Fibroblast of skin of right quadriceps (primary cell): ENCODE data around the gene ZNF587B.
"Not testable (repeated sequence)": the region's sequence is repeated elsewhere in the genome, so short reads cannot be mapped to it uniquely, and the experiment has no call there.

ENCODE experiments used
- DNase-seq: peaks from one replicate; pipeline ENCODE4 v3.0.0-alpha.2; 2013

The ZNF587B gene

DNA sequence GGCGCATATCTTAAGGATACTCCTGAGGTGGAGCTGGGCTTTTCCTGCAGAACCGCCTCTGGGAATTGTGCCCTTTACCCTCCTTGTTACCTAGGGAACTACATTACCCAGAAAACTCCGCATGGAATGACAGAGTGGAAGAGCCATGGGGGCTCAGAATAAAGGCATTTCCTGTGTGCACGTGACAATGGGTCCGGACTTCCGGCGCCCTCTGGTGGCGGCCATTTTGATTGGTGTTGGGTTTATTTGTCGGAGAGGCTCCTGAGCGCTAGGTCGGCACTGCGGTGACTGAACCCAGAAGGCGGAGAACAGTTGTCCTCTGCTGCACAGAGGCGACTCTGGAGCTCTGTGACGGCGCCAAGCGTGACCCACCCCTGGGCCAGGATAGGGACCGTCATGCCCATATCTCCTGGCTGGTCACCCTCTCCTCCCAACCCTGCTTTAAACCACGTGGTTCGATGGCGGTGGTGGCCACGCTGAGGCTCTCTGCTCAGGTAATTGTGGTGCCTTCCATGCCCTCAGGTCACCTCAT lies at the start of gene ZNF587B:
Gene ZNF587B, plus strand, starts transcription at position 229 of the 532 bp plus-strand sequence. Its CDS starts 230 bp downstream, at position 459.
- peak; percentile 68 for DNase-seq

DNA sequence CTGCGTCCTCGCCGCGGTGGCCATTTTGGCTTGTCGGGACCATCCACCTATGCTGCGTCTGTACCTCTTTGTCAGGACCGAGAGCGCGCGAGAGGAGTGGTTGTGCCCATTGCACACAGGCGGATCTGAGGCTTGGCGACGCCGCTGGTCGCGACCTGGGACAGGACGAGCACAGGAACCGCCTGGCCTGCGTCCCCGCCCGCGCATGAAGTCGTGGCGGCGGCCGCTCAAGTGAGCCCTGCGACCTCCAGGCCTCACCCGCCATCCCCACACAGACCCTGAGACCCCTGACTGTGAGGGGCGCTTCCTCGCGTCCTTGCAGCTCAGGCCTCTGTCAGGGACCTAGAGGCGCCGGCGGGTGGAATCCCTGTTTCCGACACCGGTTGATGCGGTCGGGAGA lies 43.8 kb upstream of the ZNF587B start:
- DNase-seq: no peak

DNA sequence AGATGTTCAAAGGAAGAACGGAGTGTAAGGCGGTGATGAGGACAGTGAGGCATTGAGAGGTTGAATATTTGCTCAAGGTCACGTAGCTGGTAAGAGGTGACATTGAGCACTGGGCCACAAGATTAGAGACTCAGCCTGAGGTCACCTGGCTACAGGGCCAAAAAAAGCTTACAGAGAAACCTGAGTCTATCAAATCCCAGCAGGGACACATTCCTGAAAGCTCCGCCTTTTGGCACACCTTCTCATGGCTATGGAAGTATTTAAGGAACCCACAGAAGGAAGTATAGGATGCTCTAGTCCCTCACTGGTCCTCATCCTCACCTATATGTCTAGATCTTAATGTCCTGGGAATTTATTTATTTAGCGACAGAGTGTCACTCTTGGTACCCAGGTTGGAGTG lies 43.2 kb upstream of the ZNF587B start:
- DNase-seq: no peak

GRCh38 chr19:57788114-57788692 lies 41.9 kb upstream of the ZNF587B start:
- DNase-seq: no peak

DNA sequence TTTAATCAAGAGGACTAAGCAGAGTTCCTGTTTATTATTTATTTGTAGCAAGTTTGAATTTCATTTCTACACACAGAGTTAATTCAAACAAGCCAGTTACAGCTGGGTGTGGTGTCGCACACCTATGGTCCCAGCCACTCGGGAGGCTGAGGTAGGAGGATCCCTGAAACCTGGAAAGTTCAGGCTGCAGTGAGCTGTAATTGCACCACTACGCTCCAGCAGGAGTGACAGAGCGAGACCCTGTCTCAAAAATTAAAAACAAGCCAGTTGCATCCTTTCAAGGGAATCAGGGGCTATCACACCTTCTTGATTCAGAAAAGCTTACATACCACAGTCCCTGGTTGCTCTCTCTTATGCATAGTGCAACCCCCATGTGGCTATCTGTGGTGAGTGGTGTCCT lies 40.8 kb upstream of the ZNF587B start:
- DNase-seq: no peak

DNA sequence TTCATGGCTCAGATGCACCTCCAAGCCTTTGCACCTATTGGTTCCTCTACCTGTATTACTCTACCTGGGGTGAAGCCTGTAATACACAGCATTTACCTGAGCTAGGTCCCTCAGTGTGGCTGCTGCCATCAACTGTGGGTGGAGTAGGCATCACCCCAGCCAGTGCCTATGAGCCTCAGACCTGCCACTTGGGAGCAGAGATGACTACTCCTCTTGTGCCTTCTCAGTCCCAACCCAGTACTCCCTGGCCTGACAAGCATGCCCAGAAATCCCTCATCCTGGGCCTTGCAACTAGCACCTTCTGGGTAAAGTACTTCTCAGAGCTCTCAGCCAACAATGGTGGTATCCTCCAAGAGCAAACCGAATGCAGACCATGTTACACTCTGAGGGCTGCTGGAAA lies 33.5 kb upstream of the ZNF587B start:
- not testable (repeated sequence) for DNase-seq

DNA sequence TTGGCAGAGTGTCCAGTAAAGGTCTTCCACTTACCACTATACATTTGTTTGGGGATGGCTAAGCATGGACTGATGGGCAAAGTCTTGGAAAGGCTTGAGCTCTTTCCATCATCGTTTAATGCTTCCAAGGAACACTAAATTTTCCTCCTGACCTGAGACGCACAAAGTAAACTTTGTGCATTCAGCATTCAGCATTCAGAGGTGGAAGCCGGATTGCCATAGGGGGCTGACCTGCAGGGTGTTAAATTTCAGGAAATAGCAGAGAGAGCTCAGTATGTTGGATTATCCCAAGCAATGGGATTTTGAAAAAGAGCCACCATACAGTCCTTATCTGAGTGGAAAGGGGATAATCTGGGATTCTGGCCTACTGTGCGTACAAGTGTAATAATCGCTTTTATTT lies 29.4 kb upstream of the ZNF587B start:
- DNase-seq: no peak

DNA sequence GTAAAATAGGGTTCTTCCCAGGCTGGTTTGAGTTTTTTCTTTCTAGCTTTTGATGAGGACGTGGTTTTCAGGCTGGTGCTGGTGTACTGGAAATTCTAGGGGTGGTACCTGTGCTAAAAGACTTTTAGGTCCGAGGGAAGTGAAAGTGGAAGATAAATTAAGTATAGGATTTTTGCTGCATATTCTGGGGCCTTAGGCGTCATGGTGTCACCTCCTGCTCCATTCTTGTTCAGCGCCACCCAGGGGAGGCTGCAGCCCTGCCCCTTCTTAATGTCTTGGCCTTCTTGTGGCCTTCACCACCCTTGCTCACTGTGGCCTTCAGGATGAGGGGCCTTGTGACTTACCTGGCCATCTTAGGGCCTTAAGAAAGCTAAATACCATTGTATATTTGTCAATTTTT lies 27.8 kb upstream of the ZNF587B start:
- DNase-seq: no peak

DNA sequence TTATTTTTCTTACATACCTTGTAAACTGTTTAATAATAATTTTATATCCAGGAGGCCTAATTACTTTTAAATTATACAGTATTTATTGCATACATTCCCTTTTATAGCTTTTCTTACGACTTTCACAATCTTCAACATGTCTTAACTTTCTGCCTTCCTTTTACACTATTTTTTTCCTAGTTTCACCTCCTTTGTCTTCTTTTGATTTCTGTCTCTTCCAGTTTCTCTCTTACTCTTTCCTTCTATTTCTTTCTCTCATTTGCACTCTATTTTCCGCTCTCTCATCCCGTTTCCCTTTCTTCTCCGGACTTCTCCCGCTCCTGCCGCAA lies 26.9 kb upstream of the ZNF587B start:
- DNase-seq: no peak

DNA sequence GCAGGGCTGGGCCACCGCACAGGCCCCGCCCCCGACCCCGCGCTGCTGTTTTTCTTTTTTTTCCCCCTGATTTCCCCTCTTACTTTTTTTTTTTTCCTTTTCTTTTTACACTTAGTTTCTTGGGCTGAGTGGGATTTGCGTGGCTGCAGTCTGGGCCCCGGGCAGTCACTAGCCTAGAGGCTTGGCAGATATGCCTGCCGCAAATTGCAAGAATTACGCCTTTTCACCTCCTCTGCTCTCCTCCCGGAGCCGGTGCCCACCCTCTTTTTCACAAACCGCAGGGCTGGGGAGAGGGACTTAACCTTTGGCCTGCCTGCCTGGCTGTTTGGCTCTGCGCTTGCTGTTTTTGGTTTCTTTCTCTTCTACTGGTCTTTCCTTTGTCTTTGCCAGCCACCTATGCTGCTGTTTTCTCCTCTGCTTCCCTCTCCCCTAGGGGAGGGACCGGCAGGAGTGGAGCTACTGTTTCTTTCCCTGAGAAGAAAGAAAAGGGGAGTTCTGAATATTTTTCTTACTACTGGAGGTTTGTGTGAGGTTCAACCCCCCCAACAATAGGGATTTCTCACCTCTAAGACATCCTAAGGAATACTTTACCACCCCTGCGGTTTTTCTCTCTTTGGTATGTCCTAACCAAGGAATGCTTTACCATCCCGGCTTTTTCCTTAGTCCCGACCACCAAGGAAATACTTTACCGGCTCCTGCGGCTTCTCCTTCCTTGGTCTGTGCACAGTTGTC lies 26.3 kb upstream of the ZNF587B start:
- peak; percentile 98 for DNase-seq

DNA sequence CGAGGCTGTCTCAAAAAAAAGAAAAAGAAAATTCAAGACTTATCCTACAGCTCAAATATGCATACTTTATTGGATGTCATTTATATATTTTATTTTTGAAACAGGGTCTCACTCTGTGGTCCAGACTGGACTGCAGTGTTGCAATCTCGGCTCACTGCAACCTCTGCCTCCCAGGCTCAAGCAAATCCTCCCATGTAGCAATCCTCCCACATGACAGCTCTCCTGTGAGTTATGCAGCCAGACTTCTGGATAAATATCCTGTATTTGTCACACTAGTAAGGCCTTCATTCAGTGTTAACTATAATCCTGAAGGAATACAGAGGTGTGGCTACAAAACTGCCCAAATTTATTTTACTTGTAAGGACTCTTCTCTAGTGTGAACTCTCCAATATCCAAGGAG lies 22.6 kb upstream of the ZNF587B start:
- DNase-seq: no peak

DNA sequence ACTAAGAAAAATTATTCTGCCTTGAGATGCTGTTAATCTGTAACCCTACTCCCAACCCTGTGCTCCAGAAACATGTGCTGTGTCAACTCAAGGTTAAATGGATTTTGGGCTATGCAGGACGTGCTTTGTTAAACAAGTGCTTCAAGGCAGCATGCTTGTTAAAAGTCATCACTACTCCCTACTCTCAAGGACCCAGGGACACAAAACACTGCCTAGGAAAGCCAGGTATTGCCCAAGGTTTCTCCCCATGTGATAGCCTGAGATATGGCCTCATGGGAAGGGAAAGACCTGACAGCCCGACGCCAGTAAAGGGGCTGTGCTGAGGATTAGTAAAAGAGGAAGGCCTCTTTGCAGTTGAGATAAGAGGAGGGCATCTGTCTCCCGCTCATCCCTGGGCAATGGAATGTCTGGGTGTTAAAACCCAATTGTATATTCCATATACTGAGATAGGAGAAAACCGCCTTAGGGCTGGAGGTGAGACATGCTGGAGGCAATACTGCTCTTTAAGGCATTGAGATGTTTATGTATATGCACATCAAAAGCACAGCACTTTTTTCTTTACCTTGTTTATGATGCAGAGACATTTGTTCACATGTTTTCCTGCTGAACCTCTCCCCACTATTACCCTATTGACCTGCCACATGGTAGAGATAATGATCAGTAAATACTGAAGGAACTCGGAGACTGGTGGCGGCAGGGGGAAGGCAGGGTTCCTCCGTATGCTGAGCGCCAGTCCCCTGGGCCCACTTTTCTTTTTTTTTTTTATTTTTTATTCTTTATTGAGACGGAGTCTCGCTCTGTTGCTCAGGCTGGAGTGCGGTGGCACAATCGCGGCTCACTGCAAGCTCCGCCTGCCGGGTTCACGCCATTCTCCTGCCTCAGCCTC lies 19.4 kb upstream of the ZNF587B start:
- DNase-seq: not testable (repeated sequence)

DNA sequence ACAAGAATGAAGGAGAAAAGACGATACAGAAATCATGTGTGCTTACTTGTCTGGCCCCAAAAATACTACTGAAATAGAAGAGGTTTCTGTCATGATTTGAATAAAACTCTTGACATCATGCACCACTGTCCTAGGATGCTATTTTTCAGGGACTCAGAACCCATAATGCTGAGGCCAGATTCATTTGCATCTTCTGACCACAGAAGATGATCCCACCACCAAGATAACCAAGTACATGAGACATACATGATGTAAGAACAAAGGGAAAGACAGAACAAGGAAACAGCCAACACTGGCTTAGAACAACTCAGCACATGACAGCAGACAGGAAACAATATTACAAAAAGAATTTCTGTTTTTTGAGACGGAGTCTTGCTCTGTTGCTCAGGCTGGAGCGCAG lies 17.9 kb upstream of the ZNF587B start:
- no peak for DNase-seq

DNA sequence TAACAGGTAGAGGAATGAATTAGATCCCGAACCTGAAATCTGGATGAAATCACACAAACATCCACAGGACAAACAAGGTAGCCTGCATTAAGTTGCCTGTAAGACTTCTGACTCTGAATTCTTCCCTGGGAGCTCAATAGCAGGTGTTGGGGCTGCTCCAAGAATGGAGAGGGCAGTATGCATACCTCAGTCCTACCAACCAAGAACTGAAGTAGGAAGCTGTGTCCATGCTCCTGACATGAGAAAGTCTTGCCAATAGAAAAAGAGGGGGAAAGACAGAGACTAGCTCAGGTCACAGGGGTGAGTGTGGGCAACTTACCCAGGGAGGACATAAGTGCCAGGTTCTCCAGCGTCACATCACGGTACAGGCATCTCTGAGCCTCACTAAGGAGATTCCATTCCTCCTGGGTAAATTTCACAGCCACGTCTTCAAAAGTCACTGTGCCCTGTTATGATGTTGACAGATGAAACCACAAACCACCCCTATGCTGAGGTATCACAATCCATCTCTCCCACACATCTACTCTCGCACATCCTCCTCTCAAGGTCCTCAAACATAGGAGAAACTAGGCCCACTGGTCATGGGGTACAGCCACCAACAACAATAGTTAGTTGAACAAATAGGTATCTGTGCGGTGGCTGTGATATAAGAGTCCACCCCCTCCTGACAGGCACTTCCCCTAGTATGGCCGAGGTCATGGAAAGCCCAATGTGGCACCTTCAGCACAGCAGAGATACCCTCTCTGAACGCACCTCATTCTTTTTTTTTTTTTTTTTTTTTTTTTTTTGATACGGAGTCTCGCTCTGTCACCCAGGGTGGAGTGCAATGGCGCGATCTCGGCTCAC lies 16.9 kb upstream of the ZNF587B start:
- not testable (repeated sequence) for DNase-seq

GRCh38 chr19:57813919-57814504 lies 16.1 kb upstream of the ZNF587B start:
- DNase-seq: no peak

- DNase-seq: peak; percentile 91
Observed at GRCh38 chr19:57814505-57815246, 15.4 kb upstream of the ZNF587B start, which contains the start of gene ZNF552. Gene ZNF552, minus strand, starts transcription at chr19:57814913. Its CDS starts 170 bp downstream, at chr19:57814743.

DNA sequence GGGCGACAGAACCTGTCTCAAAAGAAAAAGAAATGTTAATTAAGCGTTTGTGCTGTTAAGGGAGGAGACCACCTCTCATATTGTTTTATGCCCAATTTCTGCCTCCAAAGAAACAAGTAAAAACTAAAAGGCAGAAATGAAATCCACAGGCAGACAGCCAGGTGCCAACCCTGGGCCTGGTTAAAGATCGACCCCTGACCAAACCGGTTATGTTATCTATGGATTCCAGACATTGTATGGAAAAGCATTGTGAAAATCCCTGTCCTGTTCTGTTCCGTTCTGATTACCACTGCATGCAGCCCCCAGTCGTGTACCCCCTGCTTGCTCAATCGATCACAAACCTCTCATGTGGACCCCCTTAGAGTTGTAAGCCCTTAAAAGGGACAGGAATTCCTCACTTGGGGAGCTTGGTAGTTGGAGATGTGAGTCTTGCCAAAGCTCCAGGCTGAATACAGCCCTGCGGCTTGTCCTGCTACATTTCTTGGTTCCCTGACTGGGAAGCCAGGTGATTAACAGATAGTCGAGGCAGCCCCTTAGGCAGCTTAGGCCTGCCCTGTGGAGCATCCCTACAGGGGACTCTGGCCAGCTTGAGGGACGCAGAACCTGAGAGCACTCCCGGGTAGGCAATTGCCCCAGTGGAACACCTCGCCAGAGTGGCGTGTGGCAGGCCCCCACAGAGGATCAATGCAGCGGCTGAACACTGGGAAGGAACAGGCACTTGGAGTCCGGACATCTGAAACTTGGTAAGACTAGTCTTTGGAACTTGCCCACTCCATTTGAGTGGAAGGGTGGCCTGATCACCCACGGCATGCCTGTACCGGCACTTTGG lies 14.6 kb upstream of the ZNF587B start:
- DNase-seq: no peak

GRCh38 chr19:57816652-57817051 lies 13.4 kb upstream of the ZNF587B start:
- DNase-seq: no peak

DNA sequence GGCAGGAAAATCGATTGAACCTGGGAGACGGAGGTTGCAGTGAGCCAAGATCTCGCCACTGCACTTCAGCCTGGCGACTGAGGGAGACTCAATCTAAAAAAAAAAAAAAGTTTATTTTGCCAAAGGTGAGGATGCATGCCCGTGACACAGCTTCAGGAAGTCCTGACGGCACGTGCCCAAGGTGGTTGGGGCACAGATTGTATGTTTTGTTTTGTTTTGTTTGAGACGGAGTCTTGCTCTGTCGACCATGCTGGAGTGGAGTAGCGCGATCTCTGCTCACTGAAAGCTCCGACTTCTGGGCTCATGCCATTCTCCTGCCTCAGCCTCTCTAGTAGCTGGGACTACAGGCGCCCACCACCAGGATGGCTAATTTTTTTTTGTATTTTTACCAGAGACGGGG lies 12.1 kb upstream of the ZNF587B start:
- no peak for DNase-seq

- DNase-seq: no peak
Observed at GRCh38 chr19:57818378-57818777, 11.7 kb upstream of the ZNF587B start.
